Hepatocyte (in vitro differentiated cells): Measurements from ENCODE around the gene TMEM8B. TPM values are rescaled to one million over a fixed set of nuclear protein-coding genes. Genes with fewer than 3 reads are reported as not detected.

Experiments used
- DNase-seq: peaks from one replicate; pipeline ENCODE4 v3.0.0-alpha.2; 2016; ENCODE audit warnings: low spot score
- H2AFZ ChIP-seq: fragments of 200-600 bp; sonication (generic); 2 replicates; pipeline ENCODE4 v1.6.0; 2016; ENCODE audit warnings: antibody characterized with exemption, mild to moderate bottlenecking
- H3K27ac ChIP-seq: fragments of 200-600 bp; sonication (generic); 2 replicates; pipeline ENCODE4 v1.5.1; 2016; ENCODE audit warnings: mild to moderate bottlenecking
- H3K27me3 ChIP-seq: fragments of 200-600 bp; sonication (generic); 2 replicates; pipeline ENCODE4 v1.6.1; 2016
- H3K36me3 ChIP-seq: fragments of 200-600 bp; sonication (generic); replicated peaks from 2 replicates; pipeline ENCODE4 v1.5.1; 2016; ENCODE audit warnings: low read depth; ENCODE audit not compliant: insufficient read depth
- H3K4me1 ChIP-seq: fragments of 200-600 bp; sonication (generic); 2 replicates; pipeline ENCODE4 v1.5.1; 2016; ENCODE audit warnings: mild to moderate bottlenecking, moderate library complexity; ENCODE audit not compliant: insufficient read depth
- H3K4me2 ChIP-seq: fragments of 200-600 bp; sonication (generic); 2 replicates; pipeline ENCODE4 v1.6.0; 2016
- H3K4me3 ChIP-seq: fragments of 200-600 bp; sonication (generic); 2 replicates; pipeline ENCODE4 v1.5.1; 2016; ENCODE audit warnings: mild to moderate bottlenecking
- H3K79me2 ChIP-seq: fragments of 200-600 bp; sonication (generic); 2 replicates; pipeline ENCODE4 v1.6.0; 2017; ENCODE audit warnings: mild to moderate bottlenecking
- H3K9me2 ChIP-seq: fragments of 200-600 bp; sonication (generic); replicated peaks from 2 replicates; pipeline ENCODE4 v1.6.0; 2017; ENCODE audit warnings: mild to moderate bottlenecking; ENCODE audit not compliant: insufficient read depth
- H3K9me3 ChIP-seq: fragments of 200-600 bp; sonication (generic); 2 replicates; pipeline ENCODE4 v1.5.1; 2016; ENCODE audit warnings: low read depth, mild to moderate bottlenecking
- H4K20me1 ChIP-seq: fragments of 200-600 bp; sonication (generic); 2 replicates; pipeline ENCODE4 v1.6.0; 2016; ENCODE audit warnings: mild to moderate bottlenecking; ENCODE audit not compliant: insufficient read depth, poor library complexity, severe bottlenecking
- EZH2 ChIP-seq: fragments of 200-600 bp; sonication (generic); IDR thresholded peaks from 2 replicates; pipeline ENCODE4 v1.6.1; 2016; ENCODE audit warnings: antibody characterized with exemption, mild to moderate bottlenecking, borderline replicate concordance
- EZH2phosphoT487 ChIP-seq: fragments of 200-600 bp; sonication (generic); IDR thresholded peaks from one replicate; pipeline ENCODE4 v1.6.1; 2018; ENCODE audit warnings: antibody characterized with exemption, mild to moderate bottlenecking, low read depth, moderate library complexity; ENCODE audit not compliant: unreplicated experiment, severe bottlenecking
- WGBS: methylation state at CpG from one replicate; pipeline ENCODE4 v1.1.6; 2016; ENCODE audit warnings: low lambda C conversion rate; ENCODE audit errors: missing lambda C conversion rate; 5-methylcytosine and 5-hydroxymethylcytosine counted together
- polyA plus RNA-seq: library from polyadenylated mRNA; unstranded; fragments of >200 nt; fragmentation: Nextera tagmentation; extraction: Ambion mirVana; gene quantifications from 2 replicates; pipeline ENCODE4 v1.2.1, GENCODE V29; 2016
- total RNA-seq: library from RNA; depleted of rRNA; stranded (reverse); fragments of >200 nt; gene quantifications from 2 replicates; pipeline ENCODE4 v1.2.3, GENCODE V29; 2014
- TF ChIP-seq, protein P1 (sequence below): fragments of 200-600 bp; sonication (generic); IDR thresholded peaks from 2 replicates; pipeline ENCODE4 v1.5.1; 2016; ENCODE audit warnings: antibody characterized with exemption, mild to moderate bottlenecking; ENCODE audit not compliant: poor library complexity

TMEM8B gene
- total and polyA plus RNA-seq, 2 experiments from 2014 or later, result 12.3 to 13.4 TPM

- TF ChIP-seq, protein P1, sequence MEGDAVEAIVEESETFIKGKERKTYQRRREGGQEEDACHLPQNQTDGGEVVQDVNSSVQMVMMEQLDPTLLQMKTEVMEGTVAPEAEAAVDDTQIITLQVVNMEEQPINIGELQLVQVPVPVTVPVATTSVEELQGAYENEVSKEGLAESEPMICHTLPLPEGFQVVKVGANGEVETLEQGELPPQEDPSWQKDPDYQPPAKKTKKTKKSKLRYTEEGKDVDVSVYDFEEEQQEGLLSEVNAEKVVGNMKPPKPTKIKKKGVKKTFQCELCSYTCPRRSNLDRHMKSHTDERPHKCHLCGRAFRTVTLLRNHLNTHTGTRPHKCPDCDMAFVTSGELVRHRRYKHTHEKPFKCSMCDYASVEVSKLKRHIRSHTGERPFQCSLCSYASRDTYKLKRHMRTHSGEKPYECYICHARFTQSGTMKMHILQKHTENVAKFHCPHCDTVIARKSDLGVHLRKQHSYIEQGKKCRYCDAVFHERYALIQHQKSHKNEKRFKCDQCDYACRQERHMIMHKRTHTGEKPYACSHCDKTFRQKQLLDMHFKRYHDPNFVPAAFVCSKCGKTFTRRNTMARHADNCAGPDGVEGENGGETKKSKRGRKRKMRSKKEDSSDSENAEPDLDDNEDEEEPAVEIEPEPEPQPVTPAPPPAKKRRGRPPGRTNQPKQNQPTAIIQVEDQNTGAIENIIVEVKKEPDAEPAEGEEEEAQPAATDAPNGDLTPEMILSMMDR, result peak; percentile 35
- TF ChIP-seq EZH2phosphoT487, result no peak
- TF ChIP-seq EZH2, result no peak
- H3K27ac ChIP-seq, result peak overlapping the region; percentile 91
- H4K20me1 ChIP-seq, result no peaks in the 10 kb centered on the region
- no peaks in the 10 kb centered on the region for H3K36me3 ChIP-seq
- H3K9me3 ChIP-seq, result no peaks in the 10 kb centered on the region
- no peaks in the 10 kb centered on the region for H3K27me3 ChIP-seq
- 11% methylated on average over 27 of the region's 29 CpGs for WGBS
- DNase-seq, result peak; percentile 80
- H3K4me3 ChIP-seq, result peak overlapping the region; percentile 56
- peak overlapping the region; percentile 57 for H2AFZ ChIP-seq
- H3K9me2 ChIP-seq, result no peaks in the 10 kb centered on the region
- peaks cover 10% of the 10 kb centered on the region for H3K4me1 ChIP-seq
- H3K4me2 ChIP-seq, result peak overlapping the region; percentile 77
- H3K79me2 ChIP-seq, result peaks cover 2% of the 10 kb centered on the region
Measured at GRCh38 chr9:35814106-35814840, 14.8 kb upstream of the TMEM8B start.

GRCh38 chr9:35814841-35815543 lies 14.0 kb upstream of the TMEM8B start, which contains the start of gene HINT2:
TSS of gene HINT2 (minus strand) at chr9:35815042. CDS start at chr9:35814979, 63 bp downstream.
- H3K36me3 ChIP-seq, result no peaks in the 10 kb centered on the region
- peak within 1 kb of the TSS; percentile 72 for H2AFZ ChIP-seq
- H3K4me3 ChIP-seq, result peak within 1 kb of the TSS; percentile 56
- H3K9me2 ChIP-seq, result no peaks in the 10 kb centered on the region
- H3K27ac ChIP-seq, result peak within 1 kb of the TSS; percentile 91
- H3K4me2 ChIP-seq, result peak within 1 kb of the TSS; percentile 77
- H3K79me2 ChIP-seq, result peaks cover 2% of the 10 kb centered on the region
- TF ChIP-seq EZH2phosphoT487, result no peak
- no peak for TF ChIP-seq EZH2
- TF ChIP-seq, protein P1, result no peak
- H3K27me3 ChIP-seq, result no peaks in the 10 kb centered on the region
- H3K4me1 ChIP-seq, result peaks cover 10% of the 10 kb centered on the region
- DNase-seq, result peak; percentile 98
- no peaks in the 10 kb centered on the region for H3K9me3 ChIP-seq
- under 1% methylated on average over 49 of the region's 52 CpGs for WGBS
- no peaks in the 10 kb centered on the region for H4K20me1 ChIP-seq

- H2AFZ ChIP-seq, result no peak overlapping the region
- no peaks in the 10 kb centered on the region for H3K27me3 ChIP-seq
- H3K9me3 ChIP-seq, result no peaks in the 10 kb centered on the region
- peaks cover 2% of the 10 kb centered on the region for H3K79me2 ChIP-seq
- peaks cover 10% of the 10 kb centered on the region for H3K4me1 ChIP-seq
- no peaks in the 10 kb centered on the region for H3K9me2 ChIP-seq
- H3K4me3 ChIP-seq, result no peak overlapping the region
- 63% methylated on average over 1 of the region's 1 CpG for WGBS
- H3K4me2 ChIP-seq, result no peak overlapping the region
- TF ChIP-seq EZH2, result no peak
- TF ChIP-seq EZH2phosphoT487, result no peak
- TF ChIP-seq, protein P1, result no peak
- H3K36me3 ChIP-seq, result no peaks in the 10 kb centered on the region
- DNase-seq, result no peak
- no peaks in the 10 kb centered on the region for H4K20me1 ChIP-seq
- H3K27ac ChIP-seq, result no peak overlapping the region
Measured at GRCh38 chr9:35816708-35817107, 12.3 kb upstream of the TMEM8B start.
